GM23248 (cell line): ENCODE results near the gene USP32.

Source experiments
- EZH2 ChIP-seq: fragments of 200-600 bp; sonication (generic); IDR thresholded peaks from 2 replicates; pipeline ENCODE4 v1.6.1; 2018; ENCODE audit warnings: antibody characterized with exemption, mild to moderate bottlenecking; ENCODE audit not compliant: insufficient read depth, poor library complexity, severe bottlenecking
- EZH2phosphoT487 ChIP-seq: fragments of 200-600 bp; sonication (generic); IDR thresholded peaks from 2 replicates; pipeline ENCODE4 v1.6.1; 2018; ENCODE audit warnings: antibody characterized with exemption, moderate library complexity, mild to moderate bottlenecking, low read depth; ENCODE audit not compliant: insufficient read depth

DNA sequence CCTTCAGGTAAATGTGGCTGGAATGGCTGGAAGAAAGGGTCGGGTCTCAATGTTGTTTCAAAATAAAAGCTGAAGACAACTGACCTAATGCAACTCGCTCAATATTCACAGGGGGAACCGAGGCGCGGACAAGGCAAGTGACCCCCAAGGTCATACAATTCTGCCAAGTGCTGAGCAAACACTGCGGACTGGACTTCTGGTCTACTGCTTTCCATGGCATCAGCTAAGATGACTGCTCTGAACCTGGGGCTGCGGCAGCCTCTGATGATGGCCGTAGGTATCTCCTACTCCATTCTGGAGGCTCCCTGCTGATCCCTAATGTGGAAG is 220.2 kb downstream of the USP32 start:
- TF ChIP-seq EZH2 (no peak), EZH2phosphoT487 (no peak)
